NB4 (cell line): Measurements from ENCODE around the gene MAST4.

Experiments used
- MYC ChIP-seq: IDR thresholded peaks from 2 replicates; pipeline ENCODE4 v1.6.1; 2011; ENCODE audit warnings: low read depth, low read length
- TF ChIP-seq, protein P1 (sequence below): IDR thresholded peaks from 2 replicates; pipeline ENCODE4 v1.6.1; 2011; ENCODE audit warnings: low read depth, low read length

DNA sequence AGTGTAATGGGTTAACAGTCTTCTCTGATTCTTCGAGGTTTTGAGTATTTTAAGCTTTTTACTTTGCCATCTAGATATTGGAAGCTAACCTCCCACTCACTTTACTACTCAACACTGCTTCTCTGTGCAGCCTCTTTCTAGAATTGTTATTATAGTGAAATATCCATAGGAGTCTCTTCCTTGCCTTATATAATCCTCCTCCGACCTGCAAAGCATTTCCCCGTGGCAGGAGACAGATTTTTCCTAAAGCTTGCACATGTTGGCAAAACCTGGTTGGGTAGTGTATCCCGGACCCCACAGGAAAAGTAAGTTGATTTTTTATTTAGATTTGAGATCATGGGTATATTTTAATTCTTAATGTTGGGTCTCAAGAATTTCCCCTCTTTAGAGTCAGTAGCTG, 351.3 kb downstream of the MAST4 start:
- TF ChIP-seq, protein P1, sequence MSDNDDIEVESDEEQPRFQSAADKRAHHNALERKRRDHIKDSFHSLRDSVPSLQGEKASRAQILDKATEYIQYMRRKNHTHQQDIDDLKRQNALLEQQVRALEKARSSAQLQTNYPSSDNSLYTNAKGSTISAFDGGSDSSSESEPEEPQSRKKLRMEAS = no peak
- TF ChIP-seq MYC = no peak
